BJ (cell line): Measurements from ENCODE around the gene EHD3. TPM values are rescaled to one million over a fixed set of nuclear protein-coding genes. Genes with fewer than 3 reads are reported as not detected.

Experiments used
- CTCF ChIA-PET: fragments of 350-600 bp; formaldehyde crosslinking; extraction: SDS; loops from one replicate; lab custom pipeline; 2021; ENCODE audit warnings: antibody characterized with exemption, inconsistent platforms; lab: Yijun Ruan, JAX
- POLR2A ChIA-PET: fragments of 300-600 bp; sonication (Branson Sonifier 250); formaldehyde crosslinking; extraction: SDS; loops from one replicate; lab custom pipeline; 2021; ENCODE audit warnings: antibody characterized with exemption; lab: Charles Lee
- DNase-seq: peaks from one replicate; pipeline ENCODE4 v3.0.0-alpha.2; 2011; ENCODE audit warnings: low read depth
- H3K27me3 ChIP-seq: 2 replicates; pipeline ENCODE4 v1.6.0; 2011; ENCODE audit warnings: low read length; ENCODE audit not compliant: control insufficient read depth, insufficient read depth
- H3K36me3 ChIP-seq: 2 replicates; pipeline ENCODE4 v1.5.1; 2011; ENCODE audit warnings: low read length; ENCODE audit not compliant: control insufficient read depth, insufficient read depth
- H3K4me3 ChIP-seq: 2 replicates; pipeline ENCODE4 v1.5.1; 2011; ENCODE audit warnings: low read depth, mild to moderate bottlenecking, control low read depth, low read length
- CTCF ChIP-seq: IDR thresholded peaks from 2 replicates; pipeline ENCODE4 v1.5.1; 2011; ENCODE audit warnings: low read depth, mild to moderate bottlenecking, control low read depth, inconsistent platforms, low read length, moderate library complexity; ENCODE audit not compliant: insufficient read depth
- polyA plus RNA-seq: library from polyadenylated mRNA; depleted of rRNA; stranded (reverse); fragments of >200 nt; gene quantifications from 2 replicates; pipeline ENCODE4 v1.2.3, GENCODE V29; 2011

EHD3 gene
- polyA plus RNA-seq, 1 experiment, result 69.4 TPM

- no peak overlapping the region for H3K4me3 ChIP-seq
- no peak for TF ChIP-seq CTCF
- H3K36me3 ChIP-seq, result no peaks in the 10 kb centered on the region
- CTCF ChIA-PET, result interaction anchor here (1.1 to 1.4 kb wide), 2 partner anchors 12 to 13 kb away, joined by 3 read pairs; no protein-coding TSS in a partner anchor
- POLR2A ChIA-PET, result no interaction called here
- H3K27me3 ChIP-seq, result no peaks in the 10 kb centered on the region
- no peak for DNase-seq
Measured at GRCh38 chr2:31286961-31287550, 53.1 kb downstream of the EHD3 start.

- no peak for TF ChIP-seq CTCF
- DNase-seq, result no peak
- CTCF ChIA-PET, result no interaction called here
- Histone ChIP-seq H3K4me3 (no peak overlapping the region), H3K27me3 (no peaks in the 10 kb centered on the region), H3K36me3 (no peaks in the 10 kb centered on the region)
- POLR2A ChIA-PET, result no interaction called here
Measured at GRCh38 chr2:31287654-31288053, 53.7 kb downstream of the EHD3 start.

- Histone ChIP-seq H3K36me3 (no peaks in the 10 kb centered on the region), H3K27me3 (no peaks in the 10 kb centered on the region), H3K4me3 (no peak overlapping the region)
- ChIA-PET CTCF (interaction anchor here (1.4 kb wide), 1 partner anchor 39 kb away, joined by 3 read pairs; no protein-coding TSS in a partner anchor), POLR2A (no interaction called here)
- DNase-seq, result no peak
- no peak for TF ChIP-seq CTCF
Measured at GRCh38 chr2:31294196-31294595, 60.2 kb downstream of the EHD3 start.

- ChIA-PET POLR2A (interaction anchor here (0.7 kb wide), 1 partner anchor 909 kb away, joined by 3 read pairs; no protein-coding TSS in a partner anchor), CTCF (interaction anchor here (0.5 to 1.9 kb wide), 6 partner anchors 9 to 127 kb away, joined by 3 to 5 read pairs (median 3); no protein-coding TSS in a partner anchor)
- no peak overlapping the region for H3K4me3 ChIP-seq
- no peaks in the 10 kb centered on the region for H3K36me3 ChIP-seq
- no peak for DNase-seq
- no peak for TF ChIP-seq CTCF
- no peaks in the 10 kb centered on the region for H3K27me3 ChIP-seq
Measured at GRCh38 chr2:31296641-31297287, 62.8 kb downstream of the EHD3 start.

GRCh38 chr2:31297751-31298150 lies 63.8 kb downstream of the EHD3 start:
- TF ChIP-seq CTCF, result no peak
- Histone ChIP-seq H3K4me3 (no peak overlapping the region), H3K36me3 (no peaks in the 10 kb centered on the region), H3K27me3 (no peaks in the 10 kb centered on the region)
- peak; percentile 46 for DNase-seq
- CTCF ChIA-PET, result no interaction called here
- POLR2A ChIA-PET, result interaction anchor here (0.6 kb wide), 1 partner anchor 879 kb away, joined by 3 read pairs; no protein-coding TSS in a partner anchor
